ENCODE data around the gene MAU2. TPM values are rescaled to one million over a fixed set of nuclear protein-coding genes. Genes with fewer than 3 reads are reported as not detected.
A peak's percentile ranks its signal among the peaks of the same experiment; 100 is the strongest.

The MAU2 gene
- total and polyA plus RNA-seq, 2 of the 13 experiments (the other 11 are each of a cell fraction or from before 2014, with no cell fraction given) = 16.8 to 33.8 TPM

DNA sequence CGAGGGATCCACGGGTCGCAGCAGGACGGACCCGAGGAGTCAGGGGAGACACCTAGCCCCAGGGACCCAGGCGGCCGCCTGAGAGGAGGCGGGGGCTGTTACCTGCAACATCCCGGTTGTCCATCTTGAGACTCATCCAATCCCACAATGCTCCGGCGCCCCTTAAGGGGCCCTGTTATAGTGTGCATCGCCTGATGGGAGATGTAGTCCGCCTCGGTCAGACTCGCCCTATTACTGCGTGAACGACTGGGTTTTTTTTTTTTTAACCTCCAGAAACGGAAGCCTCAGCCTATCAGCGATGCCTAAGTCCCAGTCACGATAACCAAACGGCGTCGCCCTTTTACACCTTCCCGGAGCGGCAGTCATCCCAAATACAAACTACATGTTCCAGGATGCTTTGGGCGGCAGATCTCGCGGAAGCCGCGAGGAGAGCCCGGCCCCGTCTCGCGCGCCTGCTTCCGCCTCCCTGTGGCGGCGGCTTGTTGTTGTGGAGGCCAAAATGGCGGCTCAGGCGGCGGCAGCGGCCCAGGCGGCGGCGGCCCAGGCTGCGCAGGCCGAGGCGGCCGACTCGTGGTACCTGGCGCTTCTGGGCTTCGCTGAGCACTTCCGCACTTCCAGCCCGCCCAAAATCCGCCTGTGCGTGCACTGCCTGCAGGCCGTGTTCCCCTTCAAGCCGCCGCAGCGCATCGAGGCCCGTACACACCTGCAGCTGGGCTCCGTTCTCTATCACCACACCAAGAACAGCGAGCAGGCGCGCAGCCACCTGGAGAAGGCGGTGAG lies at the start of gene MAU2, which contains the start of gene SUGP1 (continued):
- TF ChIP-seq ZNF136 (CRISPR knock-in tag; IDR thresholded peaks at IDR 0.05; ENCODE audit: low read depth) (peak; percentile 63), THAP7 (CRISPR knock-in tag; IDR thresholded peaks at IDR 0.05) (peak; percentile 79; the same call in 1 of the 2 replicates), KDM2A (CRISPR knock-in tag; IDR thresholded peaks at IDR 0.05; ENCODE audit: borderline replicate concordance, low read depth) (peak; percentile 39; the same call in 1 of the 2 replicates), WIZ (CRISPR knock-in tag; IDR thresholded peaks at IDR 0.05) (no peak), ZNF343 (CRISPR knock-in tag; IDR thresholded peaks at IDR 0.05) (no peak), NFATC3 (CRISPR knock-in tag; IDR thresholded peaks at IDR 0.05) (no peak), CHCHD3 (CRISPR knock-in tag; IDR thresholded peaks at IDR 0.05) (0 out of 2 replicates have a peak, but pooled peaks have one; percentile 89), FOXP1 (IDR thresholded peaks at IDR 0.05) (no peak), FOXP1 (CRISPR knock-in tag; IDR thresholded peaks at IDR 0.05) (no peak), PBX2 (CRISPR knock-in tag; IDR thresholded peaks at IDR 0.05) (no peak), PRPF4 (IDR thresholded peaks at IDR 0.05; ENCODE audit: low read depth, low read length, poor library complexity, severe bottlenecking) (no peak), RFX5 (IDR thresholded peaks at IDR 0.05; ENCODE audit: low read depth, low read length) (no peak), ZNF674 (CRISPR knock-in tag; IDR thresholded peaks at IDR 0.05; ENCODE audit: low read depth) (no peak), TBP (CRISPR knock-in tag; IDR thresholded peaks at IDR 0.05) (no peak), KAT7 (CRISPR knock-in tag; IDR thresholded peaks at IDR 0.05; ENCODE audit: borderline replicate concordance) (no peak; the same call in 1 of the 2 replicates), FOXK2 (IDR thresholded peaks at IDR 0.05) (peak; percentile 55; the same call in 1 of the 2 replicates), ZFAT (CRISPR knock-in tag; conservative IDR thresholded peaks at IDR 0.05) (no peak), MNT (IDR thresholded peaks at IDR 0.05) (no peak; the same call in 1 of the 2 replicates), CBX2 (IDR thresholded peaks at IDR 0.05; ENCODE audit: low read depth, low read length) (no peak), CBX2 (CRISPR knock-in tag; IDR thresholded peaks at IDR 0.05; ENCODE audit: low read depth) (0 out of 2 replicates have a peak, but pooled peaks have one; percentile 23), ZNF782 (CRISPR knock-in tag; IDR thresholded peaks at IDR 0.05; ENCODE audit: borderline replicate concordance) (no peak), ZNF549 (CRISPR knock-in tag; IDR thresholded peaks at IDR 0.05) (no peak), NR2C2 (CRISPR knock-in tag; IDR thresholded peaks at IDR 0.05; ENCODE audit: borderline replicate concordance) (peak; percentile 67; the same call in 1 of the 2 replicates), RBM39 (IDR thresholded peaks at IDR 0.05; ENCODE audit: low read depth, low read length, poor library complexity, severe bottlenecking) (no peak), ZNF292 (CRISPR knock-in tag; IDR thresholded peaks at IDR 0.05; ENCODE audit: borderline replicate concordance, low read depth) (no peak), NAIF1 (CRISPR knock-in tag; IDR thresholded peaks at IDR 0.05; ENCODE audit: borderline replicate concordance) (no peak; the same call in 1 of the 2 replicates)
- TF ChIP-seq, protein P1, sequence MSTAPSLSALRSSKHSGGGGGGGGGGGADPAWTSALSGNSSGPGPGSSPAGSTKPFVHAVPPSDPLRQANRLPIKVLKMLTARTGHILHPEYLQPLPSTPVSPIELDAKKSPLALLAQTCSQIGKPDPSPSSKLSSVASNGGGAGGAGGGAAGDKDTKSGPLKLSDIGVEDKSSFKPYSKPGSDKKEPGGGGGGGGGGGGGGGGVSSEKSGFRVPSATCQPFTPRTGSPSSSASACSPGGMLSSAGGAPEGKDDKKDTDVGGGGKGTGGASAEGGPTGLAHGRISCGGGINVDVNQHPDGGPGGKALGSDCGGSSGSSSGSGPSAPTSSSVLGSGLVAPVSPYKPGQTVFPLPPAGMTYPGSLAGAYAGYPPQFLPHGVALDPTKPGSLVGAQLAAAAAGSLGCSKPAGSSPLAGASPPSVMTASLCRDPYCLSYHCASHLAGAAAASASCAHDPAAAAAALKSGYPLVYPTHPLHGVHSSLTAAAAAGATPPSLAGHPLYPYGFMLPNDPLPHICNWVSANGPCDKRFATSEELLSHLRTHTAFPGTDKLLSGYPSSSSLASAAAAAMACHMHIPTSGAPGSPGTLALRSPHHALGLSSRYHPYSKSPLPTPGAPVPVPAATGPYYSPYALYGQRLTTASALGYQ (CRISPR knock-in tag; IDR thresholded peaks at IDR 0.05) = no peak

Data from HepG2 (cell line).